Uterus (tissue), 4 donors: ENCODE results near the gene DEAF1. TPM values are rescaled to one million over a fixed set of nuclear protein-coding genes. Genes with fewer than 3 reads are reported as not detected.

Experiments
- DNase-seq, 2 donors: peaks; one replicate each; pipeline ENCODE4 v3.0.0-alpha.2; 2019 to 2020
- H3K27ac ChIP-seq, 2 donors: fragments of 200-600 bp; sonication (generic); 1 replicate in 1 of 2; 2 replicates in 1 of 2; pipeline ENCODE4 v1.5.1; 2016 to 2018
- H3K27me3 ChIP-seq, 2 donors: fragments of 200-600 bp; sonication (generic); one replicate each; pipeline ENCODE4 v1.5.1; 2018 to 2019; ENCODE audit warnings: control low read depth in 1 of 2
- H3K36me3 ChIP-seq, 2 donors: fragments of 200-600 bp; sonication (generic); one replicate each; pipeline ENCODE4 v1.5.1; 2019; ENCODE audit warnings: control low read depth in 1 of 2
- H3K4me1 ChIP-seq, 2 donors: fragments of 200-600 bp; sonication (generic); one replicate each; pipeline ENCODE4 v1.5.1; 2018 to 2019; ENCODE audit warnings: control low read depth in 1 of 2
- H3K4me3 ChIP-seq, 2 donors: fragments of 200-600 bp; sonication (generic); 1 replicate in 1 of 2; 2 replicates in 1 of 2; pipeline ENCODE4 v1.5.1; 2018 to 2019; ENCODE audit warnings: mild to moderate bottlenecking in 1 of 2
- H3K9me3 ChIP-seq, 2 donors: fragments of 200-600 bp; sonication (generic); one replicate each; pipeline ENCODE4 v1.5.1; 2019; ENCODE audit warnings: control low read depth in 1 of 2
- CTCF ChIP-seq, 4 experiments: fragments of 200-600 bp in 2 of 4; fragments of 450-650 bp in 2 of 4; sonication (generic) in 2 of 4; IDR thresholded peaks; one replicate each; pipeline ENCODE4 v1.5.1; 2016 to 2019; ENCODE audit warnings: antibody characterized with exemption in 4 of 4, mild to moderate bottlenecking in 2 of 4, moderate library complexity in 1 of 4
- POLR2A ChIP-seq, 2 donors: fragments of 450-650 bp; IDR thresholded peaks; one replicate each; pipeline ENCODE4 v1.6.1; 2016; ENCODE audit warnings: antibody characterized with exemption in 2 of 2, mild to moderate bottlenecking in 1 of 2, moderate library complexity in 1 of 2
- intact Hi-C: fragments of 100-400 bp; cut with DNase I; formaldehyde crosslinking; loops from one replicate; pipeline ENCODE4 v1.15.1; 2023; ENCODE audit warnings: low total_unique reads
- total RNA-seq, 4 donors: library from RNA; depleted of rRNA in 3 of 4; stranded (reverse); fragments of >200 nt in 3 of 4; gene quantifications; one replicate each; pipeline versions ENCODE4 v1.1.0 to v1.2.4, GENCODE V29; 2014 to 2023
- donor health status: DM: yes; HTN: yes; CAD: no.

The DEAF1 gene
- total RNA-seq, 4 donors from 2014 or later, result 7.9 to 45.6 (median 20.4) TPM

DNA sequence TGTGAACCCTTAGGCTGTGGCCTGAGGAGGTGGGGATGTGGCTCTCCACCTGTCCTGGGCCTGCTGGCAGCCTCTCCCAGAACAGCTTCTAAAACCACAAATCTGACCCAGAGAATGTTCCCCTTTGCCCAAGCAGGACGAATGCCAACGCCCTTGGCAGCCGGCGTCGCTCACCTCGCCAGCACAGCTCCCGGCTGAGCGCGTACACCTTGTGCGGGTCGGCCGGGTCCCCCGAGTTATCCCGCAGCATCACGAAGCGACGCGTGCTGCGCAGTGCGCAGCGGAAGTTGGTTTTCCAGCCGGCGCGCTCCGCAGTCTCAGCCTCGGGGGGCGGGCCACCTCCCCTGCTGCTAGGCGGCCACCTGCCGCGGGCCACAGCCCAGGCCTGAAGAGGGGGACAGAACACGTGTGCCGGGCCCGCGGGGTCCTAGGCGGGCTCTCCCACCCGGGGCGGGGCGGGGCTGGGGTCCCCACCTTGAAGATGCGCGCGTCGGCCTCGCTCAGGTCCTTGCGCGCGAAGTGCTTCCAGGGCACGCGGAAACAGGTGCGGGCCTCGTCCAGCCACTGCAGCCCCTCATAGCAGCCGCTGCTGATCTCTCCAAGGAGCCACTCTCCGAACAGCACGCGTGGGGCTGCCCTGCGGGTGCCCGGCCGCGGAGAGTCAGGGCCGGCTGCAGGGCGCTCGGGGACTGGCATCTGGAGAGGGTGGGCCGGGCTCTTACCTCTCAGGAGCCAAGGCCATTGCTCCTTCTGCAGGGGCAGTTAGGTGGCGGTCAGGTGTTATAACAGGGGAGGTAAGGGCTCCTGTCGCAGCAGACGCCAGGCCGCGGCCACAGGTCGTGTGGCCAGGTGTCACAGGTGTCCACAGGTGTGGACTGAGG is 80.2 kb downstream of the DEAF1 start:
- intact Hi-C loops, result no loop called here
- DNase-seq, result peak in 1 of 2 donors; percentile 35

GRCh38 chr11:614021-614622 is 80.9 kb downstream of the DEAF1 start:
- TF ChIP-seq POLR2A (IDR thresholded peaks at IDR 0.05) (no peak), CTCF (IDR thresholded peaks at IDR 0.05) (no peak)

More for the DNA sequence above, 80.2 kb downstream of the DEAF1 start:
- Histone ChIP-seq H3K36me3 (no peaks in the 10 kb centered on the region), H3K27ac (peak overlapping the region; percentile 88 to 91), H3K4me3 (peak overlapping the region; percentile 69 to 87), H3K4me1 (peaks cover 0 to 7% of the 10 kb centered on the region in 2 donors), H3K9me3 (no peaks in the 10 kb centered on the region), H3K27me3 (no peaks in the 10 kb centered on the region)
- TF ChIP-seq POLR2A (IDR thresholded peaks at IDR 0.05), result no peak
- no peak for TF ChIP-seq CTCF (IDR thresholded peaks at IDR 0.05)

GRCh38 chr11:613369-613968 is 81.6 kb downstream of the DEAF1 start:
- H3K36me3 ChIP-seq, result no peaks in the 10 kb centered on the region
- no peaks in the 10 kb centered on the region for H3K27me3 ChIP-seq
- H3K4me1 ChIP-seq, result peaks cover 0 to 7% of the 10 kb centered on the region in 2 donors
- intact Hi-C loops, result no loop called here
- H3K4me3 ChIP-seq, result no peak overlapping the region
- DNase-seq, result peak in 1 of 2 donors; percentile 23
- no peak overlapping the region for H3K27ac ChIP-seq
- TF ChIP-seq CTCF (IDR thresholded peaks at IDR 0.05) (no peak), POLR2A (IDR thresholded peaks at IDR 0.05) (no peak)
- no peaks in the 10 kb centered on the region for H3K9me3 ChIP-seq

More at GRCh38 chr11:614021-614622, 80.9 kb downstream of the DEAF1 start:
- peak in 1 of 2 donors; percentile 22 for DNase-seq
- Histone ChIP-seq H3K27ac (no peak overlapping the region), H3K4me1 (peaks cover 0 to 7% of the 10 kb centered on the region in 2 donors), H3K4me3 (no peak overlapping the region), H3K9me3 (no peaks in the 10 kb centered on the region), H3K27me3 (no peaks in the 10 kb centered on the region), H3K36me3 (no peaks in the 10 kb centered on the region)
- intact Hi-C loops, result no loop called here

GRCh38 chr11:612961-613300 is 82.1 kb downstream of the DEAF1 start:
- Histone ChIP-seq H3K4me1 (peaks cover 0 to 7% of the 10 kb centered on the region in 2 donors), H3K27me3 (no peaks in the 10 kb centered on the region), H3K27ac (no peak overlapping the region), H3K4me3 (no peak overlapping the region), H3K9me3 (no peaks in the 10 kb centered on the region), H3K36me3 (no peaks in the 10 kb centered on the region)
- no peak for TF ChIP-seq POLR2A (IDR thresholded peaks at IDR 0.05)
- intact Hi-C loops, result no loop called here
- peak in 1 of 2 donors; percentile 18 for DNase-seq

DNA sequence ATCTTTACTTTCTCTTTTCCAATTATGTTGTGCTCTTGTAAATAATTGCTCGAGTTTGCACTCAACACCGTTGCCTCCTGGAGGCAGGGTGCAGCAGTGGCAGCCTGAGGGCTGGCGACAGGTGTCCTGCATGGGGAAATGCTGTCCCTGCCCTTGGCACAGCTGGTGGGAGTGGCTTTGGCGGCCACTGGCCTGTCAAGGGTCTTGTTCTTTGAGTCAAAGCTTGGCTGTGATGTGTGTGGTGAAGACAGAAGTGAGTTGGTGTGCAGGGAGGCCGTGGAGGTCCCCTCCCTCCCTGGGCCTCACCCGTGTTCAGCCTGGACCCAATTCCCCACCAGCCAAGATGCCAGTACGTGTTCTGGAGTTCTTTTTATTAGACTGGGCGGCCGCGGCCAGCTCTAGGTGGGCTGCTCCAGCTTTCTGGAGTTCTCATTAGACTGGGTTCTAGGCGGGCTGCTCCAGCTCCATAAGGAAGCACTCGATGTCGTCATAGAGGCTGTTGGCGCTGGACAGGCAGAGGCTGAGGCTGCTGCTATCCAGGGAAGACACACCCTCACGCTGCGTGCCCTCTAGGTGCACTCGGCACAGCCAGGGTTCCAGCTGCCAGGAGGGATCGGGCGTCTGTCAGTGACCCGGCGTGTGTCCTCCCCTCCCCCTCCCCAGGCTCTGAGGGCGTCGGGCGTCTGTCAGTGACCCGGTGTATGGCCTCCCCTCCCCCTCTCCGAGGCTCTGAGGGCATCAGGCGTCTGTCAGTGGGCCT is 82.6 kb downstream of the DEAF1 start:
- peak in 1 of 2 donors; percentile 18 for DNase-seq
- TF ChIP-seq POLR2A (IDR thresholded peaks at IDR 0.05) (no peak), CTCF (IDR thresholded peaks at IDR 0.05) (no peak)
- Histone ChIP-seq H3K4me1 (peaks cover 0 to 7% of the 10 kb centered on the region in 2 donors), H3K4me3 (no peak overlapping the region), H3K9me3 (no peaks in the 10 kb centered on the region), H3K27me3 (no peaks in the 10 kb centered on the region), H3K27ac (no peak overlapping the region), H3K36me3 (no peaks in the 10 kb centered on the region)
- intact Hi-C loops, result no loop called here
